Ovary (tissue), 3 donors: ENCODE measurements around the gene OSBPL3.

Source experiments
- CTCF ChIP-seq, 3 donors: fragments of 450-650 bp in 2 of 3; fragments of 200-600 bp in 1 of 3; IDR thresholded peaks; one replicate each; pipeline versions ENCODE4 v1.5.1 to v1.8.0; 2016 to 2022; ENCODE audit warnings: antibody characterized with exemption in 3 of 3, mild to moderate bottlenecking in 1 of 3
- POLR2A ChIP-seq: fragments of 450-650 bp; IDR thresholded peaks from one replicate; pipeline ENCODE4 v1.6.1; 2017; ENCODE audit warnings: antibody characterized with exemption, mild to moderate bottlenecking, moderate library complexity
- donor health status: DM: no; HTN: no; CAD: no.

- TF ChIP-seq POLR2A (no peak), CTCF (IDR thresholded peaks at IDR 0.05) (no peak)
Measured at GRCh38 chr7:24885716-24886115, 94.3 kb downstream of the OSBPL3 start.
